ENCODE data around the gene PSG2.
"Not testable (repeated sequence)": the region's sequence is repeated elsewhere in the genome, so short reads cannot be mapped to it uniquely, and the experiment has no call there.

The PSG2 gene

DNA sequence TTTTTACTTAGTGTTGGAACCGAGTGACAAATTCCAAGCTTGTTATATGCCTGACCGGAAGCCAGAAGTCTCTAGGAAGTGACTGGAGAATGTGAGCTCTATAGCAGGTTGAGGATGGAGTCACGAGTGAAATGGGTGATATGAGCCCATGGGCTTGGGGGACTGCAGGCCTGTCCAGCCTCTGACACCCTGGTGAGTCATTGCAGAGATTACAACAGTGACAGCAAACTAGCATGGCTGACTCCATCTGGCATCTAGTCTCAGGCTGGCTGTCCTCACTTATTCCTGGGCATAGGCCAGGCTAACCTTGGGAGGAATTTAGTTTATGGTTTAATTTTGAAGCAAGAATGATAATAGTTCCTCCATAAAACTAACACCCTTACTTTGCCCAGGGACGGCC lies 4.6 kb downstream of the PSG2 start:
- FAIRE-seq: not testable (repeated sequence)

DNA sequence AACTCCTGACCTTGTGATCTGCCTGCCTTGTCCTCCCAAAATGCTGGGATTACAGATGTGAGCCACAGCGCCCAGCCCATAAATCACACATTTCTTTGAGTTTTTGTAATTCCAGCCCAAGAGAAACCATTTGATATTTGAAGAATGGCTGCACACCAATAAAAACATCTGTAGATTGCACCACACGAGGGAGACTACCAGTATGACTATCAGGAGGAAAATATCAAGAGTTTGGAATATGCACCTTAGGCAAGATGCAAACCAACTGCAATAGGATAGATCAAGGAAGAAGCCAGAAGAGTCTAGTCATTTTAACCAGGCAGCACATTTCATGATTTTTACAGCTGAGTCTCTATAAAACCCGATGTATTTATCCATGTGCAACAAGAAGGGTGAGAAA lies 20.1 kb downstream of the PSG2 start:
- FAIRE-seq: not testable (repeated sequence)

DNA sequence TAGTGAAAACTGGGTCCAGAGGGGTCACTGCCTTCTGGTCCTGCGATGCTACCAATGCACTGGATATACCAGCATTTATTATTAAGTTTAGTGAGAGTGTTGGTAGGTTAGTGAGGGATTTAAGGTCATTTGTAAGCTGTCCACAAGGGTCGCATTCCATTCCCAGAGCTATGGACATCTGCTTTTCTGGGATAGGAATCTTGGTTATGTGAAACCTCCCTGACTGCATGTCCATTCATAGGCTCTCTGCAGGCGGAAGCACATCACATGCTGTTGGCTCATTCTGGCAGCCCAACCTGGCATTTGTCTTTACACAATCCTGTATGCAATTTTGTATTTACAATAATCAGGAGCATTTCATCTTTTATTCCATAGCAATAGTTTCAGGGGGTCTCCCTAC lies 21.2 kb downstream of the PSG2 start:
- not testable (repeated sequence) for FAIRE-seq

DNA sequence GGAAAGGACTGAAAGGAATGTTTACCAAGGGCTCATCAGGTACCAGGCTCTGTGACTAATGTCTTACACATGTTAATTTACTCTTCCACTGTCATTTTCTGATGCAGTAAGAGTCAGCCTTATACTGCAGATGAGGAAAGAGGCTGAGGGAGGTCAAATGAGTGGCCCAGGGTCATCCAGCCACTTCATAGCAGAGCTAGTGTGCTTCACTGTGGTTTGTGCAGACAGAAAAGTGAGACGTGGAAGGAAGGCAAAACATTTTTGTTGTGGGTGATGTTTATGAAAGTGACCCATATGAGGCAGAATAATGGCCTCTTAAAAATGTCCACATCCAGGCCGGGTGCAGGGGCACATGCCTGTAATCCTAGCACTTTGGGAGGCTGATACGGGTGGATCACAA lies 22.2 kb downstream of the PSG2 start:
- not testable (repeated sequence) for FAIRE-seq

DNA sequence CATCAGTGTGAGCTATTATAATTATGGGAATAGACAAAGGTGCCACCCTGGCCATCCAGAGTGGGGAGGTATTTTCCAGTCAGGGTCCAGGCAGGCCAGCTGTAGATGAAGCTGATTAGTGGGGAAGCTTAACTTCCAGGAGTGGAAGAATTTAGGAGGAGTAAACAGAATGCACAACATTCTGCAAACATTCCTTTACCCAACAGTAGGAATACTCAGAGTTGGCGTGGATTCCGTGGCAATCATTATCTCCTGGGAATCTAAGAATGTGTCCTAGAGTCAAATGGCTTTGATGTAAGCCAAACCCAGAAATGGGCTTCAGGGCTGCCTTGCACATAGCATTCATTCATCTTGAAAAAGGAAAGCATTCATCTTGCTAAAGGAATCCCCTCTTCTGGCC lies 23.0 kb downstream of the PSG2 start:
- FAIRE-seq: not testable (repeated sequence)

DNA sequence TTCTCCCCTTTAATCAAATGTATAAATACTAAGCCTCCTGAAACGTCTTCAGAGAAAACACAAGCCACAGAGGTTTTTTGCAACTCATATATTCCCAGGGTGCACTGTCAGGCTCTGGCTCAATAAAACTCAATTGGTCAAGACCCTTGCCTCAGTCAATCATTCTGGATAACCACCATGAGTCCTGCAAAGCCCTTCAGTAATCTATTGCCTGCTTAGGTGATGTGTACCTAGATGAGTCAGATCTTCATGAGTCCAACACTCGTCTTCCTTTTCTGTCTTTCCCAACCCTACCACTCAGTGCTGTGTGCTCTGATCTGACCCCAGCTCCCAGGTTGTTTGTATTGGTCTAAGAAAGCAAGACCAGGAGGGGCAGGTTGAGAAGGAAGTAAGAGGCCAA lies 24.1 kb downstream of the PSG2 start:
- FAIRE-seq: not testable (repeated sequence)

DNA sequence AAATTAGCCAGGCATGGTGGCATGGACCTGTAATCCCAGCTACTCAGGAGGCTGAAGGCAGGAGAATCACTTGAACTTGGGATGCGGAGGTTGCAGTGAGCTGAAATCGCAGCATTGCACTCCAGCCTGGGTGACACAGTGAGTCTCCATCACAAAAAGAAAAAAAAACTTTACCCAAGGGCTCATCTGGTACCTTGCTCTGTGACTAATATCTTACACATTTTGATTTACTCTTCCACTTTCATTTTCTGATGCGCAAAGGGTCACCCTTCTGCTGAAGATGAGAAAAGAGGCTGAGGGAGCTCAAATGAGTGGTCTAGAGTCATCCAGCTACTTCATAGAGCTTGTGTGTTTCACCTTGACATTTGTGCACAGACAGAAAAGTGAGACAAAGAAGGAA lies 34.5 kb downstream of the PSG2 start:
- FAIRE-seq: not testable (repeated sequence)

DNA sequence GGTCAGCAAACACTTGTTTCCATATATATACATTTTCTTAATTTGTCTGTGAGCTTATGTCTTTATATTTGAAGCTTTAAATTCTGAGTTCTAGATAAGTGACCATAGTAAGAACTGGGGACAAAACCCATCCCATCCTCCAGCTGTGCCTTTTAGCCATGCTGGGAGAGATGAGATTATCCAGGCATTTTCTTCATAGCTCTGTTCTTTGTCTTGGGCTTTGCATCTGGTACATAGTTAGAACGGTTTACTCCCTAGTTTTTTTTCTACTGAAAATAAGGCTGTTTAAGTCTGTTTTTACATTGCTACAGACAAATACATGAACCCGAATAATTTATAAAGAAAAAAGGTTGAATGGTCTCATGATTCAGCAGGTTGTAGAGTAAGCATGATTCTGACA lies 35.9 kb downstream of the PSG2 start:
- not testable (repeated sequence) for FAIRE-seq

DNA sequence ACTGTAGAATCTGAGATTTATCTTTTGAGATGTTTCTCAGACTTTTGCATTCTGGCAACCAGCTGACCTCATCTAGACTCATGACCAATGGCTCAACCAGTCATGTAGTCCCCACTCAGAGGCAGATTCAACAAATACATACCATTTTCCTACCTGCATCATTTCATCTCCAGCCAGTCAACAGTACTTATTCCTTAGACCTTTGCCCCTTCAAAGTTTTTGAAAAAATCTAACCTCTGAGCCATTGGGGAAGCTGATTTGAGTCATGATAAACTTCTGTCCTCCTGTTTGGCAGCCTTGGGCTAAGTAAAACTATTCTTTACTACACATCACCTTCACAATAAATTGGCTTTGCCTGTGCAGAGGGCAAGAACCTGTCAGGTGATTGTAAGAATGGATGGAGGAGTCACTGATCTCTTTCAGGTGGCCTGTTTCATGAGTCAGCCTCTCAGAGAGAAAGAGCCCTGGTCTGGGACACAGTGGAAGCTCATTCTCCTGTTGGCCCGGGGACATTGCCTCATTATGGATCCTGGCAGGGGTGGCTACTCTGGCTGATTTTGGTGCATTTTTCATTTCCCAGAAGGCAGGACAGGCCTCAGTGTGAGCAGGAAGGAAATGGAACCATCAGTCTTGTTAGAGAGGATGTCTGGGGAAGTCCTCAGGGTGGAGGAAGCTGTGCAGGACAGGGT lies 38.9 kb downstream of the PSG2 start:
- not testable (repeated sequence) for FAIRE-seq

DNA sequence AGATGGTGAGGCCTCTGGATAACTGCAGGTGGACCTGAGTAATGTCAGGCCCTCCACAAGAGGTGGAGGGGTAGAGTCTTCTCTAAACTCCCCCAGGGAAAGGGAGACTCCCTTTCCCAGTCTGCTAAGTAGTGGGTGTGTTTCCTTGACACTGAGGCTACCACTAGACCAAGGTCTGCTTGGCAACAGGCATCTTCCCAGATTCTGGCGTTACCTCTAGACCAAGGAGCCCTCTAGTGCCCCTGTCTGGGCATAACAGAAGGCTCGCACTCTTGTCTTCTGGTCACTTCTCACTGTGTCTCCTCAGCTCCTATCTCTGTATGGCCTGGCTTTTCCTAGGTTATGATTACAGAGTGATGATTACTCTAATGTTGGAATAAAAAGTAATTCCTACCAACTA lies 50.9 kb downstream of the PSG2 start:
- not testable (repeated sequence) for FAIRE-seq

DNA sequence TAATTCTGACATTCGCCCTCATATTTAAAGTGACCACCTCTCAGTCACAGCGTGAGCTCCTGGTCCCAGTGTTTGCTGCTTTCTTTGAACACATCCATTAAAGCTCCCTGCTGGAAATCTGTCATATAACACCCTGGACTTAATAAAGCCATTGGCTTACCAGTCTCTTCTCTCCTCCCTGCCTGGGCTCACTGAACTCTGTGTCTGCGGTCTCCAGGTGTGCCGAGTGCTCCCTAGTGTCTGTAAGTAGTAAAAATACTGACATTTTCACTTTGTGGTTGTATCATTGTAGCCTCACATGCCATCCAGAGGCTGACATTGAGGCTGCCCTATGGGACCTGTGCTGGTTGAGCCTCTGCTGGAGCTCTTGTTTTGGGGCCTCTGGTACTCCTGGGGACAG lies 53.6 kb downstream of the PSG2 start:
- FAIRE-seq: no peak

DNA sequence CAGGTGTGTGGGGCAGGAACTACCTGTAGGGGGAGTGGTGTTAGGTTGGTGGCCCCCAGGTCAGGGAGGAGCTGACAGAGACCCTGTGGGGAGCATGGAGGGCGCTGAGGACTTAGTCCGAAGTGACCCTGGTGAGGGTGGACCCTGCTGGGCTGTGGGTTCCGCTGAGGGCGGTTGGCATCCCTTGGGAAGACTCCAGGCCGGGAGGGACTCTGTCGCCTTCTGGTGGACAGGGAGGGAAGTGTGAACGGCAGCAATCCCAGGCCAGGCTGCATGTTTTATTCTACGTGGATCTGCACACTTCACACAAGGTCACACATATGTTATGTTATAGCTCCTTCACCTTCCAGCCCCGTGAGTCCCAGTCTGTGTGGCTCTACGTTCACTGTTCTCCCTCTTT lies 54.5 kb downstream of the PSG2 start:
- FAIRE-seq: not testable (repeated sequence)

DNA sequence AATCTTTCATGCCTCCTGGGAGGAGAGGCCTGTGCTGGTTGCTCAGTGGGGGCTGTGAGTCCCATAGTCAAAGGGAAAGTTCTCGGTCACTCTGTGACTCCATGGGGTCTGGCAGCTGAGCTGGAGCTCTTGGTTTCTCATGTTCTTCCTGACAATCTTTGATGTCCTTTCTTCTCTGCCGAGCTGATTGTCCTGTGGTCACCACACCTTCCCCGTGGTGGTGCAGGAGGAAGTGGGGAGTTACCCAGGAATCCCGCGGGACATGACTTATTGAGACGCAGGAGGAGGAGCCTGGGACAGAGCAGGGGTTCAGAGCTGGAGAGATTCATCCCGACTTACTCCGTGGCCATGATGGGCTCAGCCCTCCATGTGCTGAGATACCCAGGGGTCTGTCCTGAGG lies 55.4 kb downstream of the PSG2 start:
- not testable (repeated sequence) for FAIRE-seq

DNA sequence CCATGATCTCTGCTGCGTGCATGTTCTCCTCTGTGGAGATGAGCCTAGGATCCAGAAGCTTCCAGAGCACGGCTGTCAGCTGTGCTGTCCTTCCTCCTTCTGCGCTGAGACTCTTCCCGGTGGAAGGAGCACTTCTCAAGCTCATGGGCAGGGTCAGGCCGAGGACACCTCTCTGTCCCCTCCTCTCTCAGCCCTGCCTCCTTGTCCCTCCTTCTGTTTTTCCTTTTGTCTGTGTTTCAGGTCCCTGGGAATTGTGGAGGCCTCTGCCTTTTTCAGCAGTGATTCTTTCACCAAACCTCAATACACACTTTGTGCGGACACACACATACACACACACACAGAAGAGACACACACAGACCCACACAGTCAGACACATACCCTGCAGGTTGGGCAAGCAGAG lies 56.1 kb downstream of the PSG2 start, which contains the start of gene PSG11:
Gene PSG11 (minus strand): TSS at position 101 of the 400 bp plus-strand sequence. CDS start 97 bp downstream, at position 4.
- FAIRE-seq: not testable (repeated sequence)

DNA sequence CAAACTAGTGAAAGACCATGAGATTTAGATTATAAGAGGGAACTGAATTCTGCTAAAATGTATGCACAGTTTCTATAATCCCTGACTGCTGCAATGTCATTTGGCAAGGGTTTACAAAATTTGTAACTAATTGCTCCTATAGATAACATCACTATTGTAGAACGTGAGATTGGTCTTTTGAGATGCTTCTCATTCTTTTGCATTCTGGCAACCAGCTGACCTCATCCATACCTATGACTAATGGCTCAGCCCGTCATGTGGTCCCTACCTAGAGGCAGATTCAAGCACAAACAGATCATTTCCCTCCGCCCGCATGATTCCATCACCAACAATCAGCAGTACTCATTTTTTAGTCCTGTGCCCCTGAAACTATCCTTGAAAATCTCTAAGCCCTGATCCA lies 60.4 kb downstream of the PSG2 start:
- not testable (repeated sequence) for FAIRE-seq

DNA sequence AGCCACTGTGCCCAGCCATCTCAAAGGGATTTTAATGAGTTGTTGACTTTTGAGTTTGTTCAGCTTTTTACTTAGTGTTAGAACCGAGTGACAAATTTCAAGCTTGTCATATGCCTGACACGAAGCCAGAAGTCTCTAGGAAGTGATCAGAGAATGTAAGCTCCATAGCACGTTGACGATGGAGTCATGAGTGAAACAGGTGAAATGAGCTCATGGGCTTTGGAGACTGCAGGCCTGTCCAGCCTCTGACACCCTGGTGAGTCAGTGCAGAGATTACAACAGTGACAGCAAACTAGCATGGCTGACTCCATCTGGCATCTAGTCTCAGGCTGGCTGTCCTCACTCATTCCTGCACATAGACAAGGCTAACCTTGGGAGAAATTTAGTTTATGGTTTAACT lies 60.9 kb downstream of the PSG2 start:
- not testable (repeated sequence) for FAIRE-seq

DNA sequence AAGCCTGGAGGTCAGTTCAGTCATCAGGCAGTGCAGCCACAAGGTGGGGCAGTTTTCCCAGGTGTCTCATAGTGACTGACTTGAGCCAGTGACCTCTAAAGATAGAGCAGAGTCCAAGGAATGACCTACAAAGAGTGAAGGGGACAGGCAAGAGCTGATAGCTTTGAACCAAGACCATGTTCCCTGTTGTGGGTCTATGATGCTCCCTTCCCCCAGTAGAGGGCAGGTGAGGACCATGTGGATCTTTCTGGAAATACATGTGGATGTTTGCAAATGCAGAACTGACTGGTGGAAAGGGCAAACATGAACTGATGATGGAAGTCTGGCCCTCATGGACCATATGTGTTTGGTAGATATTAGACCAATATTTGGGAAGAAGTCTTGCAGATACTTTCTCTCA lies 62.9 kb downstream of the PSG2 start:
- FAIRE-seq: not testable (repeated sequence)

Data from endometrium (tissue), 2 donors.